Adipocyte (in vitro differentiated cells): Measurements from ENCODE around the gene FLYWCH1.

Experiments
- DNase-seq: peaks from one replicate; pipeline ENCODE4 v3.0.0-alpha.2; 2015; ENCODE audit warnings: low read depth
- H3K27me3 ChIP-seq: replicated peaks from 2 replicates; pipeline ENCODE4 v1.7.0; 2013; ENCODE audit warnings: mild to moderate bottlenecking, low read length, moderate library complexity; ENCODE audit not compliant: control insufficient read depth, insufficient read depth
- H3K36me3 ChIP-seq: 2 replicates; pipeline ENCODE4 v1.7.0; 2013; ENCODE audit warnings: low read length, mild to moderate bottlenecking, moderate library complexity; ENCODE audit not compliant: control insufficient read depth, insufficient read depth, severe bottlenecking
- H3K4me1 ChIP-seq: 2 replicates; pipeline ENCODE4 v1.7.0; 2013; ENCODE audit warnings: mild to moderate bottlenecking, low read length, moderate library complexity; ENCODE audit not compliant: control insufficient read depth, insufficient read depth
- H3K4me3 ChIP-seq: 2 replicates; pipeline ENCODE4 v1.7.0; 2013; ENCODE audit warnings: mild to moderate bottlenecking, low read length, moderate library complexity
- H3K9ac ChIP-seq: 2 replicates; pipeline ENCODE4 v1.7.0; 2013; ENCODE audit warnings: mild to moderate bottlenecking, low read length, moderate library complexity
- H3K9me3 ChIP-seq: 2 replicates; pipeline ENCODE4 v1.7.0; 2013; ENCODE audit warnings: mild to moderate bottlenecking, low read length, moderate library complexity; ENCODE audit not compliant: control insufficient read depth

The FLYWCH1 gene

DNA sequence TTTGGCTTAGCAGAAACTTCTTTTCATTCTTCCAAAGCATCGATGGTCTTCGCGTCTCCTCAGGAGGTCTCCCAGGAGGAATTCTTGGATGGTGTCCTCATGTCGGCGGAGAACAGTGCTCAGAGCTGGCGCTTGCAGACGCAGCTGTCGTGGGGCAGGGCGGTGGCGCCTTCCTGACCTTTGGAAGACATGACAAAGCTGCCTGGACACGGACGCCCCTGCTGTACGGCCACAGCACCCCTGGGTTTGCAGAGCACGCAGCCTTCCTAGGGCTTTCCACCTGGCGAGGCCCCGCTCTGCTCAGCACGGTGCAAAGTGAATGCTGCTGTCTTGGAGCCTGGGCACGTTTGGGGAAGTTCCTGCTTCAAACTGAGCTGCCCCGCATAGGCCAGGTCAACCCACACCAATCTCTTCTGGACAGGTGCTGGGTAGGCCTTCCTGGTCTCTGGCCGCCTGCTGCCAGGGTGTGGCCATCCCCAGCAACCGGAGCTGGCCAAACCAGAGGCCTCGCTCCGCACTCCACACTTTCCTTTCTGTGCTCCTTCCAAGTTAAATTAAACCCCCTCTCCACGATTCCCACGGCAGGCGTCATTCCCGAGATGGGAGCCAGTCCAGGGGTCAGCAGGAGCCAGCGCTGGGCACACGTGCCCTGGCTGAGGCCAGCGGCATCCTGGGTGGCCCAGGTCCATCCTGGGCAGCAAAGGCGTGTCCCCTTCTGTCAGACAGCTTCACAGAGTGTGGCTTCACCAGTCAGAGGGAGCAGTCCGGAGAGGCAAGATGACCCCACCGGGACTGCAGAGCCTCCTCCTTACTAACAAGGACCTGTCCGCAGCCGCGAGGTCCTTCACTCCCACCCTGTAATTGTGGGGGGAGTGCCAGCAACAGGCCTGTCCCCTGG is 37.3 kb downstream of the FLYWCH1 start:
- H3K4me3 ChIP-seq, result no peak overlapping the region
- H3K9ac ChIP-seq, result no peak overlapping the region
- DNase-seq, result no peak
- no peaks in the 10 kb centered on the region for H3K4me1 ChIP-seq
- H3K9me3 ChIP-seq, result no peaks in the 10 kb centered on the region
- H3K27me3 ChIP-seq, result peaks cover 6% of the 10 kb centered on the region
- H3K36me3 ChIP-seq, result peaks cover 23% of the 10 kb centered on the region

DNA sequence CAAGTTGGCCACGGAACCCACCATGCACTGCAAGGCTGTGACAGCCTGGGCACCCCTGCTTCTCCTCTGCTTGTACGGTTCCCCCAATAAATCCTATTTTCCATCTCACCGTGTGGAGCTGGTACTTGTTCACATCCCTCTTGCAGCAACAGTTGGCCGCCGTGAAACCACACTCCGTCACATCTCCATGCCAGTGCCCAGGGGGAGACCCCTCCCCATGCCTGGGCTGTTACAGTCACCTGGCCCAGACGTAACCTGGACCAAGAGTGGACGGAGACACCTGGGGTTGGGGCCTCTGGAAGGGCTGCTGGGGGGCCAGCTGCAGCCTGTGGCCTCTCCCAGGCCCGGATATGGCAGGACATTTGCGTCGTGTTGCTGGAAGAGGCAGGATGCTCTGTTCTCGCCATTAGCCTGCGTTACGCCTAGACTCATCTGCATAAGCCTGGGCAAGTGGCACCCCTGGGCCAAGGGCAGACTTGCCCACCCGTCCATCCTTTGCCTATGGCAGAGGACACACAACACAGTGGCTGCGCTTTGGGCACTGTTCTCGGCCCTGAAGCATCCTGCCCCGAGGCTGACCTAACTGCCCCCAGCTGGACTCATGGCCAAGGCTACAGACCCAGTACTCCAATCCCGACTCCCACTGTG is 38.1 kb downstream of the FLYWCH1 start:
- H3K4me3 ChIP-seq, result no peak overlapping the region
- no peak overlapping the region for H3K9ac ChIP-seq
- peaks cover 21% of the 10 kb centered on the region for H3K36me3 ChIP-seq
- H3K9me3 ChIP-seq, result no peaks in the 10 kb centered on the region
- no peaks in the 10 kb centered on the region for H3K4me1 ChIP-seq
- H3K27me3 ChIP-seq, result peaks cover 12% of the 10 kb centered on the region
- no peak for DNase-seq

DNA sequence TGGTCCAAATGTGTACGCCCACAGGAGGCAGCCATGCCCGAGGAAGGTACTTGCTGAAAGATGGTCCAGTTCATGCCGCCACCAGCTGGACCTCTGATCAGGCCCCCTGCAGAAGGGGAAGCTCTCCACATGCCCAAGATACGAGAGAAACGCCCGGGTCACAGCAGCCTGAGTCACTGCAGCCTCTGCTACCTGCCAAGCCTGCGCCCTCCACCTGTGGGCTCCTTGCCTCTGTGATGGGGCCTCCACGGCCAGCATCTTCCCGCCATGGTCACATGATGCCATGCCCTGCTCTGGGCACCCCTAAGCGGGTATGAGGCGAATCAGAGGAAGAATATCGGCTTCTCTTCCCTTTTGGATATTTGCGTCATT is 38.6 kb downstream of the FLYWCH1 start:
- Histone ChIP-seq H3K4me1 (no peaks in the 10 kb centered on the region), H3K4me3 (no peak overlapping the region), H3K9me3 (no peaks in the 10 kb centered on the region), H3K9ac (no peak overlapping the region), H3K36me3 (peaks cover 21% of the 10 kb centered on the region), H3K27me3 (peaks cover 16% of the 10 kb centered on the region)
- no peak for DNase-seq

DNA sequence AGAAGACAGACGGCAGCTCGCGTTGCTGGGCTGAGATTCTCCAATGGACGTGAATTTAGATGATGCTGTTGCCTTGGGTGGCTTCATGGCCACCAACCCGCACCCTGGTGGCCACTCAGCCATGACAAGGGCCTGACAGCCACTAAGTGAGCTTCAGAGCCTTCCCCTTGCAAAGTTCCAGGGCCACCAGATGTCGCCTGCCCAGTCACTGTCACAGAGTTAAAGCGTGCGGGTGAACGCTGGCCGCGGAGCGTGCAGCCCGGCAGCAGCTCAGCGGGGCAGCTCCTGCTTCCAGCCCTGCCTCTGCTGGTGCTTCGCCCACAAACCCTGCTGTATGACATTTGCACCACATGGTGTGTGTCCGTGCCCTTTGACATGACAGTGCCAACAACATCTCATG is 39.0 kb downstream of the FLYWCH1 start:
- Histone ChIP-seq H3K9me3 (no peaks in the 10 kb centered on the region), H3K9ac (no peak overlapping the region), H3K36me3 (peaks cover 21% of the 10 kb centered on the region), H3K27me3 (peaks cover 16% of the 10 kb centered on the region), H3K4me3 (no peak overlapping the region), H3K4me1 (no peaks in the 10 kb centered on the region)
- DNase-seq, result no peak

DNA sequence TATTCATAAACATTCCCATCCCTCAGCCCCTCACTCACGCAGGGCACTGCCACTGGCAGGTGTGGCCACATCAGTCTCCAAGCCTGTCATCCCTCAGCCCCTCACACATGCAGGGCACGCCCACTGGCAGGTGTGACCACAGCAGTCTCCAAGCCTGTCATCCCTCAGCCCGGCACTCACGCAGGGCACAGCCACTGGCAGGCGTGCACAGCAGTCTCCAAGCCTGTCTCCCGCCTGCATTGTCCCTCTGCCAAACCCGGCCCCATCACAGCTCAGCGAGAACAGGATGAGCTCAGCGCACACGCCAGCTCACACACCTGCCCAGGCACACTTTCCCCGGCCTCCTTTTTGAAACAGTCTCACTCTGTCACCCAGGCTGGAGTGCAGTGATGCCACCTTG is 40.9 kb downstream of the FLYWCH1 start:
- H3K4me3 ChIP-seq, result no peak overlapping the region
- H3K9me3 ChIP-seq, result no peaks in the 10 kb centered on the region
- H3K4me1 ChIP-seq, result no peaks in the 10 kb centered on the region
- H3K36me3 ChIP-seq, result peaks cover 12% of the 10 kb centered on the region
- H3K27me3 ChIP-seq, result peaks cover 25% of the 10 kb centered on the region
- H3K9ac ChIP-seq, result no peak overlapping the region
- DNase-seq, result no peak

DNA sequence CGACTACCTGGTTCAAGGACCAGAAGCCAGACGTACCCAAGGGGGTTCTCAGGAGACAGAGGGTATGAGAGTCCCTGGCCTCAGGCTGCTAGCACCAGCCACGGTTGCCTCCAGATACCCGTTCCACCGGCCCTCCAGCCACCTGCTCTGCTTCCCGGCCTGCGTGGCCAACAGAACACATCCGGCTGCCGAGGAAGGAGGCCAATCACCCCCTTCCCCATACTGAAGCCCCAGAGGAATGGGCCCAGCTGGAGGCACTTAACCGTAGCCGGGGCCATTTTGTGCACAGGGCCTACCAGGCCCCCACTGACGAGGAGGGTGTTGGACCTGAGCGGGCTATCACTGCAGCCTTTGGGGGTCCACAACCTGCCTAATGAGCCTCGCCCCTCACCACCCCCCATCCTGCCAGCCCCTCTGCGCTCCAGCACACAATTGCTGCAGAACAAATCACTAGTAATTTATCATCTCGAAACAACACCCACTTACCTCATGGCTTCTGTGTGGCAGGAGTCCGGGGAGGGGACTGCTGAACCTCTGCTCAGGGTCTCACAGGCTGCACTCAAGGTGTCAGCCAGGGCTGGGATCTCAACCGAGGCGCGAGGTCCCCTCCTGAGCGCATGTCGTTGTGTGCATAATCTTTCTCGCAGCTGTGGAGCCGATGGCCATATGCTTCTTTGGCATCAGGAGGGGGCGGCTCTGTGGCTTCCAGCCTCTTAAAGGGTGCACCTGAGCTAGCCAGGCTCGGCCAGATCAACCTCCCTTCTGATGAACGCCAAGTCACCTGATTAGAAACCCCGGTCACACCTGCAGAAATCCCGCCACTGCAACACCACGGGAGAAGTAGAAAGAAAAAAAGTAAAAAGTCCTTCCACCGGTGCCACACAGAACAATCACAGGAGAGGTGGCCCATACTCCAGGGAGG is 42.2 kb downstream of the FLYWCH1 start:
- Histone ChIP-seq H3K27me3 (peaks cover 26% of the 10 kb centered on the region), H3K9ac (no peak overlapping the region), H3K9me3 (no peaks in the 10 kb centered on the region), H3K4me1 (no peaks in the 10 kb centered on the region), H3K36me3 (peaks cover 7% of the 10 kb centered on the region), H3K4me3 (no peak overlapping the region)
- DNase-seq, result no peak

DNA sequence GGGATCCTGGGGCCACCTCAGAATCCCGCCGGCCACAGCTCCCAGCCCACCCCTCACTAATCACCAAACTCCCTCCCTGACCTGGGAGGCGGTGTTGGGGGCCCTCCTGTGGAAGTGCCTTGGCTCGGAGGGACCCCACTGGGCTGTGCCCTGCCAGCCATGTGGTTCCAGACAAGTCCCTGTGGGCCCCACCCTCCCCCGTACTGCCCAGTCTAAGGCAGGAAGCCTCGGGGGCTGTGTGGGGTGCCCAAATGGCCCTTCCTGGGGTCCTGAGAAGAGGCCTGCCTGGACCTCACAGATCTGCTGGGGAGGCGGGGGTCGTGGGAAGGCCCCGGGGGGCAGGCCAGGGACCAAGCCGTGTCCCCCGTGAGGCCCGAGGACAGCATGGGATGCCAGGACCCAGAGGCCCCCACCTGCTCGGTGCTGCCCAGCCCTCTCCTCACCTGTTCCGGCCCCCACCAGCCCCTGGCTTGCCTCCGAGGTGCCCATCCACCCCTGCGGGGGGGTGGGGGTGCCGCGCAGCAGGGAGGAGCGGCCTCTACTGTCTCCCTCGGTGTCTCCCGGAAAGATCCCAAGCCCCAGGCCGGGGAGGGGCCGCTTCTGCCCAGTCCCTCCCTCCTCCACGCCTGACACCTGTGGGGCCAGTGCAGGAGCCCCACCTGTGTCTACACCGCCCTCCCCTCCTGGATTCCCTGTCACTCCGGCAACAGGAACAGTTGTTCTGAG is 43.1 kb downstream of the FLYWCH1 start:
- H3K4me1 ChIP-seq, result no peaks in the 10 kb centered on the region
- DNase-seq, result no peak
- H3K36me3 ChIP-seq, result no peaks in the 10 kb centered on the region

DNA sequence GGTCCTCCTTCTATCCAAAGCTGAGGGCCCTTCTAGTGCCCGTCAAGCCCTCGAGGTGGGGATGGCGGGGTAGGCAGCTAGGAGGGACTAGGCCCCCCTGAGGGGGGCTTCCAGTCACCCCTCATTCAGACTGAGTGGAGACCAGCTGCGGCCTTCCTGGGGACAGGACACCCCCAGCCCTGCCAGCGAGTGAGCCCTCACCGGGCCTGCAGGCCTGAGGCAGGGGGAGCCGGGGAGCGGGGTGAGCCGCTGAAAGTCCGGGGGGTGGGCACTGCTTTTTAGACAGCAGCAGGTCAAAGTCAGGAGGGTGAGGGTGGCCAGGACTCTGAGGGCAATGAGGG is 43.7 kb downstream of the FLYWCH1 start:
- DNase-seq, result no peak
- H3K27me3 ChIP-seq, result peaks cover 33% of the 10 kb centered on the region
- no peaks in the 10 kb centered on the region for H3K4me1 ChIP-seq
- H3K9me3 ChIP-seq, result no peaks in the 10 kb centered on the region
- no peak overlapping the region for H3K9ac ChIP-seq
- no peak overlapping the region for H3K4me3 ChIP-seq
- H3K36me3 ChIP-seq, result no peaks in the 10 kb centered on the region

More for the DNA sequence above, 43.1 kb downstream of the FLYWCH1 start:
- H3K4me3 ChIP-seq, result no peak overlapping the region
- no peaks in the 10 kb centered on the region for H3K9me3 ChIP-seq
- H3K27me3 ChIP-seq, result peaks cover 31% of the 10 kb centered on the region
- H3K9ac ChIP-seq, result no peak overlapping the region

DNA sequence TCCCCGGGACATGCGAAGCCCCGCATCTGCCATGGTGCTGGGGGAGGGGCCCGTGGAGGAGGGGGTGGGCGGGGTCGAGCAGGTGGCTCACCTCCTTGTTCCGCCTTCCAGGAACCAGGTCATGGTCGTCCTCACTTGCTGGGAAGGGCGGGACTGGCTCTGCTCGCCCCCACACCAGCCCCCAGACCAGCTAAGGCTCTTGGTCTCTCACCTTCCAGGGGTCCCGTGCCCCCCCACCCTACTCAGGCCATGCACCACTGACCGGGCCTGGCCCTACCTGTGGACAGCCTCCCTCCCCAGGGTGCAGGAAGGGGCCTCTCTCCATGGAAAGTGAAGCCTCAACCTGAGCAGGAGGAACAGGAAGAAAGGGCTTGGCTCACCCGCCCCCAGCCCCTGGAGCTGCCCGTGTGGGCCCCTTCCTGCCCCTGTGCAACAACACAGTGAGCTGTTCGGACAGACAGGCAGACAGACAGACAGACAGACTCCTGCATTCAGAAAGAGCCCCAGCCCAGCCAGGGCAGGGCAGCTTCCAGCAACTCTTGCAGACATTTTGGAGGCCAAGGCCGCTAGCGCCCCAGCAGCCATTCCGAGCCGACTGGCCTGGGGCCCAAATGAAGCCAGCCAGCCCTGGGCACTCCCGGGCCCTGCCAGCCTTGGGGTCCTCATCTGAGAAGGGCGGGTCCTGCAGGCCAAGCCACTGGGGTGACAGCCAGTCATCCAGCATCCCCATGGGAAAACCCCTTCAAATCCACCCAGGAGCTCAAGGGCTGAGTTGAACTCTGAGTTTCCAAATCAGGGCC is 44.2 kb downstream of the FLYWCH1 start:
- no peaks in the 10 kb centered on the region for H3K4me1 ChIP-seq
- no peak overlapping the region for H3K9ac ChIP-seq
- no peaks in the 10 kb centered on the region for H3K9me3 ChIP-seq
- peaks cover 38% of the 10 kb centered on the region for H3K27me3 ChIP-seq
- no peak overlapping the region for H3K4me3 ChIP-seq
- H3K36me3 ChIP-seq, result no peaks in the 10 kb centered on the region
- DNase-seq, result no peak

DNA sequence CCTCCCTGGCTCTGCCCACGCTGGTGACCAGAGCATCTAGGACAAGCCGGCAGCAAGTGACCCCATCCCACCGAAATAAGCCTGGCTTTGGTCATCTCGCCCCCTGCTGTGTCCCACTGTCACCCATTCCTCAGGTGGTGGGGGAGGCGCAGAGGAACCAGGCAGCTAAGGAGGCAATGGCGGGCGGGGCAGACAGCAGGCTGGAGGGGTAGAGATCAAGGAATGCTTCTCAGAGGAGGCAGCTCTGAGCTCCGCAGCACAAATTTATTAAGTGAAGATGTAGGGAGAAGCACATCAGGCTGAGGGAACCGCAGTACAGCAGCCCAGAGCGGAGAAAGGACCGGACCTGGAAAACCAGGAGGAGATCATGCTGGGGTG is 44.8 kb downstream of the FLYWCH1 start:
- H3K36me3 ChIP-seq, result no peaks in the 10 kb centered on the region
- no peak for DNase-seq
- H3K27me3 ChIP-seq, result peaks cover 40% of the 10 kb centered on the region
- no peaks in the 10 kb centered on the region for H3K4me1 ChIP-seq
- no peak overlapping the region for H3K9ac ChIP-seq
- H3K9me3 ChIP-seq, result no peaks in the 10 kb centered on the region
- no peak overlapping the region for H3K4me3 ChIP-seq
